GM10266 (cell line): ENCODE data around the gene CNN3.

Experiments used
- DNase-seq: peaks from one replicate; pipeline ENCODE4 v3.0.0; 2012; ENCODE audit errors: extremely low spot score
- TF ChIP-seq, protein P1 (sequence below): IDR thresholded peaks from 2 replicates; pipeline ENCODE4 v1.5.1; 2012; ENCODE audit warnings: mild to moderate bottlenecking, low read depth; ENCODE audit not compliant: control insufficient read depth, insufficient read depth; ENCODE audit errors: missing control alignments

CNN3 gene

DNA sequence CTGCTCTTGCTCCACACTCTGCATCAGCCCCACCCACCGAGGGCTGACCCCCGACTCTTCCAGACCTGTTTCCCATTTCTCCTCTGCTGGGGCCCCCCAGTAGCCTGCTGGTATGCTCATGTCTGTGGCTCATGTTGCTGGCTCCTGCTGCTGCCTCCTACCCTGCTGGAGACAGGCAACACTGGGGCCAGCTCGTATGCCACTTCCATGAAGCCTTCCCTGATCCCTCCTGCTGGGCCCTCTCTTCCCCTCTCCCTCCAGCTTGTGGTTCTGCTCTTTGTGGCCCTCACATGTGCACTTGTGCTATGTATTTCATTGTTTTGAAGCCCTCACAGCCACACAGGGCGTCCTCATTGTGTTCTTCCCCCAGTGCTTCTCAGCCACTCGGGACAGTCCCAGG lies 40.5 kb downstream of the CNN3 start:
- TF ChIP-seq, protein P1, sequence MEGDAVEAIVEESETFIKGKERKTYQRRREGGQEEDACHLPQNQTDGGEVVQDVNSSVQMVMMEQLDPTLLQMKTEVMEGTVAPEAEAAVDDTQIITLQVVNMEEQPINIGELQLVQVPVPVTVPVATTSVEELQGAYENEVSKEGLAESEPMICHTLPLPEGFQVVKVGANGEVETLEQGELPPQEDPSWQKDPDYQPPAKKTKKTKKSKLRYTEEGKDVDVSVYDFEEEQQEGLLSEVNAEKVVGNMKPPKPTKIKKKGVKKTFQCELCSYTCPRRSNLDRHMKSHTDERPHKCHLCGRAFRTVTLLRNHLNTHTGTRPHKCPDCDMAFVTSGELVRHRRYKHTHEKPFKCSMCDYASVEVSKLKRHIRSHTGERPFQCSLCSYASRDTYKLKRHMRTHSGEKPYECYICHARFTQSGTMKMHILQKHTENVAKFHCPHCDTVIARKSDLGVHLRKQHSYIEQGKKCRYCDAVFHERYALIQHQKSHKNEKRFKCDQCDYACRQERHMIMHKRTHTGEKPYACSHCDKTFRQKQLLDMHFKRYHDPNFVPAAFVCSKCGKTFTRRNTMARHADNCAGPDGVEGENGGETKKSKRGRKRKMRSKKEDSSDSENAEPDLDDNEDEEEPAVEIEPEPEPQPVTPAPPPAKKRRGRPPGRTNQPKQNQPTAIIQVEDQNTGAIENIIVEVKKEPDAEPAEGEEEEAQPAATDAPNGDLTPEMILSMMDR: no peak
- no peak for DNase-seq

DNA sequence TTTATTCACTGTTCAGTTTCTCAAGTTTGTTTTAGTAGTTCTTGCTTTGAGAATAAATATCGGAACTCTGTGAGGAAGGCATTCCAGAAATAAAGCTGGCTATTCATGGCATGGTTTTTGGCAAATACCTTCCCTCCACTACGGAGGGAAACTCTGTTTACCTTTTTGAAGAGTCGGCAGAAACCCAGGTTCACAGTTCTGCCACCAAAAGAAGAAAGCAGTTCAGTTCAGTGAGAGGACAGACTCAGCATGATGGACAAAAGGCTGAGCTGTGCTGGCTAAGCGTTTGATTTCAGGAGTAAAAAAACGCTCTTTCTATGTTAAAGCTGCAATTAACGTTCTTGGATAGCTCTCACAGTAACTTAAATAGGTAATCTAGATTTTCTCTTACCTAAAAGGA lies 42.4 kb downstream of the CNN3 start:
- no peak for DNase-seq
- TF ChIP-seq, protein P1: no peak

DNA sequence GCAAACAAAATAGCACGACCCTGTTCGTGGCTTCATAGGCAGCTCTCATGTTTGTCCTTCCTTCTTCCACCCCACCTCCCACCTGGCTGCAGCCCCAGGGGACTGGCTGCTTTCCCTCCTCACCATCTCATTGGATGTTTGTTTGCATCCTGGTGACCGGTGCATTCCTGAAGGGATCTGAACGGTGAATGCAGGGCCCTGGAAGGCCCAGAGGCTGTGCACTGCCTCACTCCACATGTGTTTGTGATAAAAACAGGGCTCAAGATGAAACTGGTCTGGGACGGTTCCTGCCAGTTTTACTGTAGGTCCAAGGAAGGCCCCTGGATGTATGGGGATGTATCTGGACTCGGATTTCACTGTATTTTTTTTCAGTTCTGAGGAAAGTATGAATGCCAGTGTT lies 42.8 kb downstream of the CNN3 start:
- no peak for DNase-seq
- TF ChIP-seq, protein P1: no peak

DNA sequence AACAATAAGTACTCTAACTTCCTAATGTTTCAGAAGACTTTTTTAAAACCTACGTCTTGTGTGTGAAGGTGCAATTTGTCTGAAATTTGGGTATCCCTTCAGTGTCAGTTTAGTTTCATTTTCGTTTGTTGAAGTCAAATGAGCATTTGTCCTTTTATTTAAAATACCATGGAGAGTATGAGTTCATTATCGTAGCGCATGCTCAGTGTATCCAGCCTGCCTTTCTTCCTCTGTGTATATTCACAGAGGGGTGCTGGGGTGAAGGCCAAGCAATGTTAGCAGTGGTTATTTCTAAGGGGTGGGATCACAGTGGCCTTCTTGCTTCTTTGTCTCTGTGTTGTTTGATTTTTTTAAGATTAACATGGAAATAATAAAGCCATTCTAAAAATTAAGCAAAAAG lies 43.2 kb downstream of the CNN3 start:
- peak; percentile 11 for DNase-seq
- TF ChIP-seq, protein P1: no peak

DNA sequence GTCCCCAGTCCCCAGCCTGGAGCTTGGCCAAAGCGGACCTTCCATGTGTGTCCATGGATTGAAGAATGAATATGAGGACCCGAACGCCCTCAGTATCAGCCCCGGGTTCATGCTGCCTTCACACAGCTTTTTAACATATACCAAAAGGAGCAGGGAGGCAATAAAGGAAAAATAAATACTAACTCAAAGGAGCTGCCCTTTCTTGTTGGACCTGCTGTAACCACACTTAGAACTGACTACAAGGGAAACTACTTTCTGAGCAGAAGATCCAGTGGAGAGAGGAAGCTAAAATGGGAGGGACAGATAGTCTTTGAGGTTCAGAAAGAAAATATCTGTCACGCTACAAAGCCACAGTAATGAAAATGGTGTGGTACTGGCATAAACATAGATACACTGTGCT lies 48.6 kb downstream of the CNN3 start:
- TF ChIP-seq, protein P1: no peak
- DNase-seq: no peak

DNA sequence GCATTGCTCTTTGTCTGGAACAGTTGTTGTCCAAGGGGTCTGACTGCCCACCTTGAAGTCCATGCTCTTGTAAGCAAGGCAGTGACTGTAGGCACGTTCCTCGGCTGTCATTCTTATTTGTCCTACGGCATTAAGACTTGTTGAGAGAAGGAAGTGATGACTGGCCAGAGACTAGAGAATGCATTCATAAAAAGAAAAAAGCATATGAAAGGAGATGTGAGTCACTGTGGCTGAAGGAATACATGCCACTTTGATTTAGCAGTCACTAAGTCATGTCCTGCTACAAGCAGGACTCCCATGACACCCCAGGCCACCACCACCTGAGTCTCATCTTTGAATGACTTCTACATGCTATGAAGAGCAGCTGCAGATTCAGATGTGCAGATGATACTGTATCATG lies 50.5 kb downstream of the CNN3 start:
- TF ChIP-seq, protein P1: no peak
- no peak for DNase-seq

DNA sequence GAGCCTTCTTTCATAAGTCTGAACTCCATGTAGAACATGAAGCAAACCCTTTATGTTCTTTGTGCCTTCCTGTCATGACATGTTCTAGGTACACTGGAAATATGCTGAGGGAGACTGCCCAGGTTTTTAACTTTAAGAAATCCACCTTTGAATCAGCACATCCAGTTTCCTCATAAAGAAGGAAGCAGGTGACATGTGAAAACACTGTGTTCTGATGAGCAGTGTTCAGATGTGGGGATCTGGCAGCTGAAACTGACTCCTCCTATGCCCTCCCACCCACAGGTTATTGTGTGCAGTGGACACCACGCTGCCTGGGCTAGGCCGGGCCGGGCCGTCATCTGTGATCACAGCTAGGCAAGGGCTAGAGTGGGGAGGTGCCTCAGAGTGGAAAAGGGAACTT lies 51.1 kb downstream of the CNN3 start:
- TF ChIP-seq, protein P1: no peak
- no peak for DNase-seq
